ENCODE measurements around the gene NRL.

DNA sequence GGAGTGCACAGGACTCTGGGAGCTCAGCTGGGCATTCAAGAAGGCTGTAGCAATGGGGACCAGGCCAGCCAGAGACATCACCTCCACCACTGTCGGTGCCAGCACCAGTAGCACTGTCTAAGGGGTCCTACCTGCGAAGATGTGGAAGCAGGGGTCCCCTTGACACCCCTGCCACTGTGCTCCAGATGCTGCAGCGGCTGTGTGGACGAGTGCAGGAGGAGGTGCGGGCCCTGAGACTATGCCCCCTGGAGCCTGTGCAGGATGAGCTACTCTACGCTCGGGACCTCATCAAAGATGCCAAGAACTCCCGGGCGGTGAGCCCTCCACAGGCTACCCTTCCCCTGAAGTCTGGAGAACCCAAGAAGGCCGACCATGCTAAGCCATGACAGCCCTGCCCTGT, 54.3 kb downstream of the NRL start:
- TF ChIP-seq, protein P1, sequence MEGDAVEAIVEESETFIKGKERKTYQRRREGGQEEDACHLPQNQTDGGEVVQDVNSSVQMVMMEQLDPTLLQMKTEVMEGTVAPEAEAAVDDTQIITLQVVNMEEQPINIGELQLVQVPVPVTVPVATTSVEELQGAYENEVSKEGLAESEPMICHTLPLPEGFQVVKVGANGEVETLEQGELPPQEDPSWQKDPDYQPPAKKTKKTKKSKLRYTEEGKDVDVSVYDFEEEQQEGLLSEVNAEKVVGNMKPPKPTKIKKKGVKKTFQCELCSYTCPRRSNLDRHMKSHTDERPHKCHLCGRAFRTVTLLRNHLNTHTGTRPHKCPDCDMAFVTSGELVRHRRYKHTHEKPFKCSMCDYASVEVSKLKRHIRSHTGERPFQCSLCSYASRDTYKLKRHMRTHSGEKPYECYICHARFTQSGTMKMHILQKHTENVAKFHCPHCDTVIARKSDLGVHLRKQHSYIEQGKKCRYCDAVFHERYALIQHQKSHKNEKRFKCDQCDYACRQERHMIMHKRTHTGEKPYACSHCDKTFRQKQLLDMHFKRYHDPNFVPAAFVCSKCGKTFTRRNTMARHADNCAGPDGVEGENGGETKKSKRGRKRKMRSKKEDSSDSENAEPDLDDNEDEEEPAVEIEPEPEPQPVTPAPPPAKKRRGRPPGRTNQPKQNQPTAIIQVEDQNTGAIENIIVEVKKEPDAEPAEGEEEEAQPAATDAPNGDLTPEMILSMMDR (IDR thresholded peaks at IDR 0.05; ENCODE audit: low read depth, low read length, missing input control) = no peak
- TF ChIP-seq, protein P2, sequence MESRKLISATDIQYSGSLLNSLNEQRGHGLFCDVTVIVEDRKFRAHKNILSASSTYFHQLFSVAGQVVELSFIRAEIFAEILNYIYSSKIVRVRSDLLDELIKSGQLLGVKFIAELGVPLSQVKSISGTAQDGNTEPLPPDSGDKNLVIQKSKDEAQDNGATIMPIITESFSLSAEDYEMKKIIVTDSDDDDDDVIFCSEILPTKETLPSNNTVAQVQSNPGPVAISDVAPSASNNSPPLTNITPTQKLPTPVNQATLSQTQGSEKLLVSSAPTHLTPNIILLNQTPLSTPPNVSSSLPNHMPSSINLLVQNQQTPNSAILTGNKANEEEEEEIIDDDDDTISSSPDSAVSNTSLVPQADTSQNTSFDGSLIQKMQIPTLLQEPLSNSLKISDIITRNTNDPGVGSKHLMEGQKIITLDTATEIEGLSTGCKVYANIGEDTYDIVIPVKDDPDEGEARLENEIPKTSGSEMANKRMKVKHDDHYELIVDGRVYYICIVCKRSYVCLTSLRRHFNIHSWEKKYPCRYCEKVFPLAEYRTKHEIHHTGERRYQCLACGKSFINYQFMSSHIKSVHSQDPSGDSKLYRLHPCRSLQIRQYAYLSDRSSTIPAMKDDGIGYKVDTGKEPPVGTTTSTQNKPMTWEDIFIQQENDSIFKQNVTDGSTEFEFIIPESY (IDR thresholded peaks at IDR 0.05) = no peak
- TF ChIP-seq, protein P3, sequence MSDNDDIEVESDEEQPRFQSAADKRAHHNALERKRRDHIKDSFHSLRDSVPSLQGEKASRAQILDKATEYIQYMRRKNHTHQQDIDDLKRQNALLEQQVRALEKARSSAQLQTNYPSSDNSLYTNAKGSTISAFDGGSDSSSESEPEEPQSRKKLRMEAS (IDR thresholded peaks at IDR 0.05) = no peak
- no peak for TF ChIP-seq HNF4G (IDR thresholded peaks at IDR 0.05)
- no peak for TF ChIP-seq SP1 (IDR thresholded peaks at IDR 0.05)
- no peak for TF ChIP-seq YY1 (IDR thresholded peaks at IDR 0.05)
- TF ChIP-seq NR2F2 (IDR thresholded peaks at IDR 0.05) = no peak
- TF ChIP-seq FOXA2 (IDR thresholded peaks at IDR 0.05) = no peak
- TF ChIP-seq GABPA (IDR thresholded peaks at IDR 0.05 in 1 of 2, conservative IDR thresholded peaks at IDR 0.05 in 1 of 2) = no peak
- TF ChIP-seq TAF1 (conservative IDR thresholded peaks at IDR 0.05) = no peak
- no peak for TF ChIP-seq FOXA1 (IDR thresholded peaks at IDR 0.05)
- TF ChIP-seq RXRA (IDR thresholded peaks at IDR 0.05) = no peak
